Measurements from ENCODE around the gene ACRBP.

DNA sequence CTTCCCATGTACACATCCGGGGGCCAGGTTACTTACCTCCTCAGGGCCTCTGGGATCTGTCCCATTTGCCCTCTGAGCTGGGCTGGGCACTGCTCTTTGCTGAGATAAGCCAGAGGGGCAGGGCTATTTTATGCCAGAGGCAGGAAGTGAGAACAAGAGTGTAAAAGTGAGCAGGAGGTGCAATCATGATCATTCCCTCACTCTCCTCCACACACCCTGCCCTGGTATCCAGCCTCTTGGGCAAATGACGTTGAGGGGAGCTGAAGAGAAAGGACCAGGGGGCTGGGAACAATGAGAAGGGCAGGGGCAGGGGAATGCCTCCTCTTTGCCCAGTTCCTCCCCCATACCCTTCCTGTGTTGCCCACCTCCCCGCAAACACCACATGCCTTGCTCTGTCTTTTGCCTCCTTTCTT, 15.7 kb downstream of the ACRBP start:
- TF ChIP-seq EZH2 (IDR thresholded peaks at IDR 0.05): no peak
- no peak for TF ChIP-seq POLR2AphosphoS5 (IDR thresholded peaks at IDR 0.05; ENCODE audit: borderline replicate concordance, low read depth, low read length)
